GM12892 (cell line): ENCODE measurements around the gene LRFN2.

Experiments
- POLR2A ChIP-seq: IDR thresholded peaks from 2 replicates; pipeline ENCODE4 v1.6.1; 2011; ENCODE audit warnings: low read depth, low read length, control low read depth
- POLR2AphosphoS5 ChIP-seq: IDR thresholded peaks from 2 replicates; pipeline ENCODE4 v1.6.1; 2011; ENCODE audit warnings: low read depth, low read length, control low read depth
- TAF1 ChIP-seq: IDR thresholded peaks from 2 replicates; pipeline ENCODE4 v1.6.1; 2011; ENCODE audit warnings: low read depth, mild to moderate bottlenecking, control low read depth, low read length, borderline replicate concordance

DNA sequence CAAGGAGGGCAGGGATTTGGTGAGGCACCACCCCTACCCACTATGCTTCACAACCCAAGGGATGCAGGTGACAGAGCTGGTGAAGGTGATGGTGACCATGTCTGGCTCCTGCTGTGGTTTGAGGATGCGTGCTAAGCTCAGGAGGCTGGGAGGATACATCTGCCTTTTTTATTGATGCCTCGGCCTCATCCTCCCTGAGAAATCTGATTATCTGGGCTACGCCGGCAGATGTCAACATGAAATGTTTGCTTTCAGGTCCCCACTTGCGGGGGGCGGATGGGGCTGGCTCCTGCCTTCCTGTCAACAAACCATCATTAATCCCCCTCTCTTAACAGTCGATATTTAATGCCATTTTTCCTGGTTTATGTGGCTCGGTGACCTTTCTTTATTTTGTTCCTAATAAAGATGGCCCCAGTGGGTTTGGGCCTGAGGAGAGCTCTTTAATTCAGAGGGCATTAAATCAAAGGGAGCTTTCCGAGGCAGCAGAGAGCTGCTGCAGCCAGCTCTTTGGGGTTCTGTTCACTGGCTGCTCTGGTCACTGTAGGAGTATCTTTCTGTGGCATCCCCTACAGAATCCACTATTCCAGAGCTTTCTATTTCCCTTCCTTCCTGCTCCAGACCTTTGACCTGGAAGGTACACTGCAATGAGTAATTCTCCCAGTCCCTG is 33.5 kb upstream of the LRFN2 start:
- TF ChIP-seq TAF1 (no peak), POLR2A (no peak), POLR2AphosphoS5 (no peak)
